Activated T-cell treated with anti-CD3 and anti-CD28 coated beads for 4 hours (primary cell): ENCODE measurements around the gene PTPRR.
"Not testable (repeated sequence)": the region's sequence is repeated elsewhere in the genome, so short reads cannot be mapped to it uniquely, and the experiment has no call there.

Source experiments
- DNase-seq: peaks from one replicate; pipeline ENCODE4 v3.0.0-alpha.2; 2020

The PTPRR gene

GRCh38 chr12:70837026-70837425 is 83.5 kb downstream of the PTPRR start:
- DNase-seq, result no peak

GRCh38 chr12:70835948-70836347 is 84.6 kb downstream of the PTPRR start:
- DNase-seq, result no peak

- no peak for DNase-seq
Measured at GRCh38 chr12:70831543-70831942, 89.0 kb downstream of the PTPRR start.

GRCh38 chr12:70830221-70831061 is 90.1 kb downstream of the PTPRR start:
- DNase-seq, result no peak

GRCh38 chr12:70829070-70829469 is 91.5 kb downstream of the PTPRR start:
- DNase-seq, result no peak

GRCh38 chr12:70828351-70828750 is 92.2 kb downstream of the PTPRR start:
- DNase-seq, result no peak

GRCh38 chr12:70826156-70826555 is 94.4 kb downstream of the PTPRR start:
- DNase-seq, result no peak

GRCh38 chr12:70824511-70824910 is 96.0 kb downstream of the PTPRR start:
- no peak for DNase-seq

GRCh38 chr12:70823182-70823976 is 97.2 kb downstream of the PTPRR start:
- no peak for DNase-seq

- no peak for DNase-seq
Measured at GRCh38 chr12:70822412-70822811, 98.1 kb downstream of the PTPRR start.

GRCh38 chr12:70815971-70816391 is 104.6 kb downstream of the PTPRR start:
- DNase-seq, result no peak

GRCh38 chr12:70815056-70815455 is 105.5 kb downstream of the PTPRR start:
- no peak for DNase-seq

GRCh38 chr12:70813559-70813958 is 107.0 kb downstream of the PTPRR start:
- DNase-seq, result no peak

GRCh38 chr12:70812136-70812535 is 108.4 kb downstream of the PTPRR start:
- DNase-seq, result no peak

GRCh38 chr12:70809887-70810286 is 110.7 kb downstream of the PTPRR start:
- no peak for DNase-seq

- not testable (repeated sequence) for DNase-seq
Measured at GRCh38 chr12:70807993-70808392, 112.5 kb downstream of the PTPRR start.

GRCh38 chr12:70806827-70807226 is 113.7 kb downstream of the PTPRR start:
- no peak for DNase-seq

GRCh38 chr12:70806043-70806442 is 114.5 kb downstream of the PTPRR start:
- no peak for DNase-seq

- no peak for DNase-seq
Measured at GRCh38 chr12:70798016-70798783, 122.3 kb downstream of the PTPRR start.

- no peak for DNase-seq
Measured at GRCh38 chr12:70796989-70797388, 123.5 kb downstream of the PTPRR start.

- no peak for DNase-seq
Measured at GRCh38 chr12:70795608-70796007, 124.9 kb downstream of the PTPRR start.

GRCh38 chr12:70794131-70794530 is 126.4 kb downstream of the PTPRR start:
- DNase-seq, result no peak

GRCh38 chr12:70788774-70789173 is 131.8 kb downstream of the PTPRR start:
- DNase-seq, result no peak
